Activated naive CD8-positive, alpha-beta T cell (primary cell): Measurements from ENCODE around the gene PRTG.
"Not testable (repeated sequence)": the region's sequence is repeated elsewhere in the genome, so short reads cannot be mapped to it uniquely, and the experiment has no call there.

ENCODE experiments used
- H3K27ac Mint-ChIP-seq: one replicate; pipeline ENCODE4 v1.8.0; 2021; ENCODE audit warnings: mixed read lengths
- H3K27me3 Mint-ChIP-seq: one replicate; pipeline ENCODE4 v1.8.0; 2021; ENCODE audit warnings: mixed read lengths
- H3K36me3 Mint-ChIP-seq: one replicate; pipeline ENCODE4 v1.8.0; 2021; ENCODE audit warnings: mixed read lengths
- H3K4me1 Mint-ChIP-seq: one replicate; pipeline ENCODE4 v1.8.0; 2021; ENCODE audit warnings: low read depth, mixed read lengths
- H3K4me3 Mint-ChIP-seq: one replicate; pipeline ENCODE4 v1.8.0; 2021; ENCODE audit warnings: mild to moderate bottlenecking, mixed read lengths
- H3K9me3 Mint-ChIP-seq: one replicate; pipeline ENCODE4 v1.8.0; 2021; ENCODE audit warnings: low read depth, mixed read lengths

The PRTG gene, protein sequence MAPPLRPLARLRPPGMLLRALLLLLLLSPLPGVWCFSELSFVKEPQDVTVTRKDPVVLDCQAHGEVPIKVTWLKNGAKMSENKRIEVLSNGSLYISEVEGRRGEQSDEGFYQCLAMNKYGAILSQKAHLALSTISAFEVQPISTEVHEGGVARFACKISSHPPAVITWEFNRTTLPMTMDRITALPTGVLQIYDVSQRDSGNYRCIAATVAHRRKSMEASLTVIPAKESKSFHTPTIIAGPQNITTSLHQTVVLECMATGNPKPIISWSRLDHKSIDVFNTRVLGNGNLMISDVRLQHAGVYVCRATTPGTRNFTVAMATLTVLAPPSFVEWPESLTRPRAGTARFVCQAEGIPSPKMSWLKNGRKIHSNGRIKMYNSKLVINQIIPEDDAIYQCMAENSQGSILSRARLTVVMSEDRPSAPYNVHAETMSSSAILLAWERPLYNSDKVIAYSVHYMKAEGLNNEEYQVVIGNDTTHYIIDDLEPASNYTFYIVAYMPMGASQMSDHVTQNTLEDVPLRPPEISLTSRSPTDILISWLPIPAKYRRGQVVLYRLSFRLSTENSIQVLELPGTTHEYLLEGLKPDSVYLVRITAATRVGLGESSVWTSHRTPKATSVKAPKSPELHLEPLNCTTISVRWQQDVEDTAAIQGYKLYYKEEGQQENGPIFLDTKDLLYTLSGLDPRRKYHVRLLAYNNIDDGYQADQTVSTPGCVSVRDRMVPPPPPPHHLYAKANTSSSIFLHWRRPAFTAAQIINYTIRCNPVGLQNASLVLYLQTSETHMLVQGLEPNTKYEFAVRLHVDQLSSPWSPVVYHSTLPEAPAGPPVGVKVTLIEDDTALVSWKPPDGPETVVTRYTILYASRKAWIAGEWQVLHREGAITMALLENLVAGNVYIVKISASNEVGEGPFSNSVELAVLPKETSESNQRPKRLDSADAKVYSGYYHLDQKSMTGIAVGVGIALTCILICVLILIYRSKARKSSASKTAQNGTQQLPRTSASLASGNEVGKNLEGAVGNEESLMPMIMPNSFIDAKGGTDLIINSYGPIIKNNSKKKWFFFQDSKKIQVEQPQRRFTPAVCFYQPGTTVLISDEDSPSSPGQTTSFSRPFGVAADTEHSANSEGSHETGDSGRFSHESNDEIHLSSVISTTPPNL

DNA sequence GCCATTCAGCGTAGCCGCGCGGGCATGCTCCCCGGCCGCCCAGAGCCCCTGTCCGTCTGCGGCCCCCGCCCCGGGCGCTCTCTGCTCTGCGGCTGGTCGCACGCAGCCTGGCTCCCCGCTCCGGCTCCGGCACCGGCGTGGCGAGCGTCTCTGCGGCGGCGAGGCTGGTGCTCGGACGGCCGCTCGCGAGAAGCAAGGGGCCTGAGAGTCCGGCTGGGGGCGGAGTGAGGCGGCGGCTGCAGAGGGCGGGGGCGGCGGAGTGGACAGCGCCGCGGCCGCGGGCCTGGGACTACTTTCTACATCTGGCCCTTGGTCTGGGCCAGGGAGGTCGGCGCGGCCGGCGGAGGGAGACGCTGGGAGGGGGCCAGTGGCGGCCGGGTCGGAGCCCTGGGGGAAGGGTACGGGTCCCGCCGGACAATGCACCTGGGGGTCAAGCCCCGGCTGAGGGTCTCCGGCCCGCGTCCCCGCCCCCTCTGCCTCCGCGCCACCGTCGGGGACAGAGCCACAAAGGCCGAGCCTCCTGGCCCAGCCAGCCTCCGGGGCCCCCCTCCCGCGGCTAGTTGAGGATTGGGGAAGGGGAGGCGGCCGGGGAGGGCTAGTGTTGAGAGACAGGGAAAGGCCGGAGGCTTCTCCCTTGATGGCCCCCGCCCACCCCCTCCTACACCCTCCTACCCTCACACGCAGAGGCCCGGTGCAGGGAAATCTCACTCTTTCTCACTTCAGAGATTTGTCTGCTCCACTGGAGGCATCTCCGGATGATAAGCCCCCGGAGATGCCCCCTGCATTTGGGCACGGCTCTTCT is at the start of gene PRTG:
TSS of gene PRTG (minus strand) at position 226 of the 802 bp plus-strand sequence. CDS start at position 5, 221 bp downstream.
- no peaks in the 10 kb centered on the region for H3K9me3 Mint-ChIP-seq
- H3K4me3 Mint-ChIP-seq = peak within 1 kb of the TSS; percentile 74
- H3K27ac Mint-ChIP-seq = no peak within 1 kb of the TSS
- peaks cover 4% of the 10 kb centered on the region for H3K4me1 Mint-ChIP-seq
- no peaks in the 10 kb centered on the region for H3K36me3 Mint-ChIP-seq
- peaks cover 25% of the 10 kb centered on the region for H3K27me3 Mint-ChIP-seq

DNA sequence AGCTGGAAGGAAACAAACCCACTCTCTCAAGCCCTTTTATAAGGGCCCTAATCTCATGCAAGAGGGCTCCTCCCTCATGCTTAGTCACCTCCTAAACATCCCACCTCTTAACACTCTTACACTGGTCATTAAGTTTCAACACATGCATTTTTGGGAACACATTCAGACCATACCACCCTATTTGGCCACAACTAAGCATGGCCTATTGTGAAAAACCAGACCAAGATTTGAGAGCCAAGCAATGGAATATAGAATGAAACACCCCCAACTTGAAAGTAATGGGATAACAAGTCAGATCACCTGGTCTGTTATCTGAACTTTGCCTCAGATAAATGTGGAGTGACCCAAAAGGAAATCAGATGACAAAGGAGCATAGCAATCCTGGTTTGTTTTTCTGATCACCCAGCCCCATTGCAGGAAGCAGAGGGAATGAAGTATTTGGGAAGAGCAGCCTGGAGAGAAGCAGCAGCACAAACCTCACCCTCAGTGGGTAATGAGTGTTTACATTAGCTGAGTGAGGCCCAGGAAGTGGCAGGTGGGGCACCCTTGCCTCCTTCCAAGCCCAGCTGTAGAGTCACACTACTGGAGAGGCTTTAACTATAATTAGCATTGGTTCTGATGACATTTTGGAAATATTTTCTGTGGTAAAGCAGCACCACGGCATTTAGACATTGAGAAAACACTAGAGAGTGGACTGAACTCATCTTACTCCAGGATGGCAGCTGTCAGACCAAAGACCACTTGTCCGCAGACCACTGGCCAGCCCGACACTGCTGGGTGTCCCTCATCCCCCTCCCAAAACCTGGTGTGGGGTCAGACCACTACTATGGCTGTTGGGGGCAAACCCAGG is 48.8 kb upstream of the PRTG start:
- H3K27me3 Mint-ChIP-seq = peaks cover 8% of the 10 kb centered on the region
- H3K36me3 Mint-ChIP-seq = no peaks in the 10 kb centered on the region
- no peak overlapping the region for H3K4me3 Mint-ChIP-seq
- H3K4me1 Mint-ChIP-seq = no peaks in the 10 kb centered on the region
- H3K9me3 Mint-ChIP-seq = no peaks in the 10 kb centered on the region
- H3K27ac Mint-ChIP-seq = no peak overlapping the region

DNA sequence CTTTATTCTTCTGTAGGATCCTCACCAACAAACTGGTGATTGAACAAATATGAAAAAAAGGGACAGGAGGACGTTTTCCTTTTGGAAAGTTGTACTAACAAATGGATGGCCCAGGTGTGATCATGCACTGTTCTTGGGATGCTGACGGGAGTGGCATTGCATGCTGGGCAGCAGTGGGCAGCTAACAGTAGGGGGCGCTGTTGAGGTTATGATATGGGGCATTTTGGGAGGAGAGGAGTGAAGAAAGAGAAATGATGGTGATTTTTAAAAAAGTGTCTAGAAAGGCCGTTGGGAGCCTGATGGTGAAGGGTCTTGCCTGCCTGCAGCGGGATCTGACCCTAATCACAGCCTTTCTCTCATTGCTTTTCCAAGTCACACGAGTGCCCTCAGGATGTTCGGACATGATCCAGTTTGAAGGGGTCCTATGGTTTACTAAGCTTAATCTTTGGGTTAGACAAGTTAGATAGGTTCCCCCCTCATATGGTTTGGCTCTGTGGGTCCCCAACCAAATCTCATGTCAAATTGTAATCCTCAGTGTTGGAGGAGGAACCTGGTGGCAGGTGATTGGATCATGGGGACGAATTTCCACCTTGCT is 46.2 kb upstream of the PRTG start:
- H3K27ac Mint-ChIP-seq = no peak overlapping the region
- no peaks in the 10 kb centered on the region for H3K27me3 Mint-ChIP-seq
- no peak overlapping the region for H3K4me3 Mint-ChIP-seq
- H3K9me3 Mint-ChIP-seq = no peaks in the 10 kb centered on the region
- H3K4me1 Mint-ChIP-seq = no peaks in the 10 kb centered on the region
- H3K36me3 Mint-ChIP-seq = no peaks in the 10 kb centered on the region

DNA sequence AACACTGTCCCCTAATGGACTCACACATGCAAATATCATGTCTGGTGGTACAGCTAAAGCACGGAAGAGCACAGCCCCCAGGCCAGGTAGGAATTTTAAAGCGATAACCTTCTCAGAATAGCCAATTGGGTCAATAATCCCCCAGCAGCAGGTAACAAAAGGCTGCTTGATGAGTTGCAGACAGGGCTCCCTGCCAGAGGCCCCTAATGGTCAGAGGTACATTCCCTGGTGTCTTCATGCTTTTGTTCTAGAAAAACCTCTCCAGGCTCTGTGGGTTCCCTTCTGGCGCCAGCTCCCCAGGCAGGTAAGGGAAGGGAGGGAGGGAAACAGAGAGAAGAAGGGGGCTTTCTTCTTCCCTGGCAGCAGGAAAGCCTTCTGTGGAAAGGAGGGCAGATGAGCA is 43.4 kb upstream of the PRTG start:
- Mint-ChIP-seq H3K27ac (no peak overlapping the region), H3K4me3 (no peak overlapping the region), H3K27me3 (no peaks in the 10 kb centered on the region), H3K4me1 (no peaks in the 10 kb centered on the region), H3K9me3 (no peaks in the 10 kb centered on the region), H3K36me3 (no peaks in the 10 kb centered on the region)

DNA sequence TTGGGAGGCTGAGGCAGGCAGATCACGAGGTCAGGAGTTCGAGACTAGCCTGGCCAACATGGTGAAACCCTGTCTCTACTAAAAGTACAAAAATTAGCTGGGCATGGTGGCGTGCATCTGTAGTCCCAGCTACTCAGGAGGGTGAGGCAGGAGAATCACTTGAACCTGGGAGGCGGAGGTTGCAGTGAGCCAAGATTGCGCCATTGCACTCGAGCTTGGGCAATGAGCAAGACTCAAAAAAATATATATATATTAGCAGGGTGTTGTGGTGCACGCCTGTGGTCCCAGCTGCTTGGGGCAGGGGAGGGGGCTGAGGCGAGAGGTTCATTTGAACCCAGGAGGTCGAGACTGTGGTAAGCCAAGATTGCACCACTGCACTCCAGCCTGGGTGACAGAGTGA is 42.6 kb upstream of the PRTG start:
- not testable (repeated sequence) for H3K4me3 Mint-ChIP-seq, H3K4me1 Mint-ChIP-seq, H3K27me3 Mint-ChIP-seq, H3K36me3 Mint-ChIP-seq, H3K9me3 Mint-ChIP-seq, H3K27ac Mint-ChIP-seq

DNA sequence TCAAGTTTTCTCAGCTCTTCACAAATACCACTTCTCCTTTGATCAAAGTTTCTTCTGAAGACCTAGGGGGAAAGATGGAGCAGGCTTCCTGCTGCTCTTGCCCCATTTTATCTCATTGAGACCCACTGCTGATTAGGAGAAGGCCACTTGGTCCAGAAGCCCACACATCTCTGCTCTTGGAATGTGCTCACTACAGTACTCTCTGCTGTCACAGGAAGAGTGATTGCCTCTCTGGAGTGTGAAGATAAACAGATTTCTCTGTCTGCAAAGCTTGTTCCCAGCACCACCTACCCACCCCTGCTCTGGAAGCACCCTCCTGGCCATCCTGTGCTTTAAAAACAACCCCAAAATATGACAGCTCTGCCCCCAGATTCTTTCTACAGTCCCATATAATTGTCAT is 41.3 kb upstream of the PRTG start:
- no peaks in the 10 kb centered on the region for H3K36me3 Mint-ChIP-seq
- H3K4me3 Mint-ChIP-seq = no peak overlapping the region
- no peaks in the 10 kb centered on the region for H3K9me3 Mint-ChIP-seq
- H3K27ac Mint-ChIP-seq = no peak overlapping the region
- H3K27me3 Mint-ChIP-seq = peaks cover 4% of the 10 kb centered on the region
- H3K4me1 Mint-ChIP-seq = no peaks in the 10 kb centered on the region

DNA sequence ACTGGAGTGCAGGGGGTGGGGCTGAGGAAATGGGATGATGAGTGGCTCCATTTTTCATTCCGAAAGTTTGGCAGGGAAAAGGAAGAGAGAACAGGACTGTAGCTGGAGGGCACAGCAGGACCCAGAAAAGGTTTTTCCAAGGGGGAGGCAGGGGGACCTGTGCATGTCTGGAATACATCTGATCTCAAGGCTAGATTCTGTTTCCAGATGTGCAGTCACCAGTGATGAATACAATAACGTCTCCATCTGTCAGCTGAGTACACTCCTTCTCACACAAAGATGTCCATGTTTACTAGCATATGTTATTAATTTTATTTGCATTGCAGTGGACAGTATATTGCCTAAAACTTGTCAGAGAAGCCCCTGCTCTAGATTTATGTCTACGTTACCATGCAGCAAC is 39.9 kb upstream of the PRTG start:
- H3K4me1 Mint-ChIP-seq = no peaks in the 10 kb centered on the region
- H3K27ac Mint-ChIP-seq = no peak overlapping the region
- H3K36me3 Mint-ChIP-seq = no peaks in the 10 kb centered on the region
- H3K27me3 Mint-ChIP-seq = peaks cover 4% of the 10 kb centered on the region
- no peak overlapping the region for H3K4me3 Mint-ChIP-seq
- H3K9me3 Mint-ChIP-seq = no peaks in the 10 kb centered on the region

DNA sequence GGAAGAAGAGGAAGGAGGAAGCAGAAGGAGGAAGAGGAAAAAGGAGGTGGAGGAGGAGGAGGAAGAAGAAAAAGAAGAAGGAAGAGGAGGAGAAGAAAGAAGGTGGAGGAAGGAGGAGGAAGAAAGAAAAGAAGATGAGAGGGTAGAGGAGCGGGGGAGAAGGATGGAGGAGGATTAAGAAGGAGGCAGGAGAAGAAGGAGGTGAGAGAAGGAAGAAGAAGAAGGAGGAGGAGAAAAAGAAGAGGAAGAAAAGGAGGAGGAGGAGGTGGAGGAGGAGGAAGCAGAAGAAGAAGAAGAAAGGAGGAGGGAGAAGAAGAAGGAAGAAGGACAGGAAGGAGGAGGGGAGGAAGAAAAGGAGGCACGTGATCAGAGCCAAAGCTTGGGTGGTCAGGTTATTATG is 37.3 kb upstream of the PRTG start:
- Mint-ChIP-seq H3K4me1 (no peaks in the 10 kb centered on the region), H3K27me3 (peaks cover 8% of the 10 kb centered on the region), H3K27ac (no peak overlapping the region), H3K9me3 (no peaks in the 10 kb centered on the region), H3K4me3 (no peak overlapping the region), H3K36me3 (no peaks in the 10 kb centered on the region)

DNA sequence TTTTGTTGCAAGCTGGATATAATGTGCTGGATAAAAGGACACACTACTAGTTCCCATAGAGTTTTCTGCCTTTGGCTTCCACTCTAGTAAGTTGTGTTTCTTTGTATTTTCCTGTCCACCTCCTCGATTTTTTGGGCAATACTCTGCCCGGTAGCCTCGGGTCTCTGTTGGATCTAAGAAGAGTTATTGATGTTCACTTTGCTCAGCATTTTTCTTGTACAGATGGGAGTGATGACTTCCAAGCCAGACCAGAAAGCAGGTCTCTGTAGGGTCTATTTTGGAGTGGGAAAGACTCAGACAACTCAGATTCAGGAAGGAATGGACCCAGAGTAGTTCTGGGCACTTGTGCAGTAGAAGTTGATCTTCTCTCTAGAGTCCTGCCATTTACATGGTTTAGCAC is 36.0 kb upstream of the PRTG start:
- H3K27ac Mint-ChIP-seq = no peak overlapping the region
- no peaks in the 10 kb centered on the region for H3K4me1 Mint-ChIP-seq
- H3K27me3 Mint-ChIP-seq = peaks cover 8% of the 10 kb centered on the region
- H3K36me3 Mint-ChIP-seq = no peaks in the 10 kb centered on the region
- no peaks in the 10 kb centered on the region for H3K9me3 Mint-ChIP-seq
- H3K4me3 Mint-ChIP-seq = no peak overlapping the region

DNA sequence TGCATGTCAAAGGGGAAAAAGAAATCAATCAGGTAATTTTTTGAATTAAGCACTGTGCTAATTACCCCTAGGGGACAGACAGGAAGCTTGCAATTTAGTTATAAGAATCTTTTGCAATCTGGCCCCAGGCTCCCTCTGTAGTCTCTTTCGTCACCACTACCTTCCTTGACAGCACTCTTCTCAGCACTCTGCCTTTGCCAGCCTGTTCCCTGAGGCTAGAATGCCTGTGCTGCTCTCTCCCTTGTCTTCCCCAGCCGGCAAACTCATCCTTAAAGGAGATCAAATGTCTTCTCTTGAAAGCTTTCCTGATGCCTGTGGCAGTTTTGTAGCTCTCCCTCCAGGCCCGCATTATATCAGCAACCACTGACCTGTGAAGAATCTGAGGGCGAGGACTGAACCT is 32.4 kb upstream of the PRTG start:
- Mint-ChIP-seq H3K27ac (no peak overlapping the region), H3K9me3 (no peaks in the 10 kb centered on the region), H3K27me3 (peaks cover 15% of the 10 kb centered on the region)

DNA sequence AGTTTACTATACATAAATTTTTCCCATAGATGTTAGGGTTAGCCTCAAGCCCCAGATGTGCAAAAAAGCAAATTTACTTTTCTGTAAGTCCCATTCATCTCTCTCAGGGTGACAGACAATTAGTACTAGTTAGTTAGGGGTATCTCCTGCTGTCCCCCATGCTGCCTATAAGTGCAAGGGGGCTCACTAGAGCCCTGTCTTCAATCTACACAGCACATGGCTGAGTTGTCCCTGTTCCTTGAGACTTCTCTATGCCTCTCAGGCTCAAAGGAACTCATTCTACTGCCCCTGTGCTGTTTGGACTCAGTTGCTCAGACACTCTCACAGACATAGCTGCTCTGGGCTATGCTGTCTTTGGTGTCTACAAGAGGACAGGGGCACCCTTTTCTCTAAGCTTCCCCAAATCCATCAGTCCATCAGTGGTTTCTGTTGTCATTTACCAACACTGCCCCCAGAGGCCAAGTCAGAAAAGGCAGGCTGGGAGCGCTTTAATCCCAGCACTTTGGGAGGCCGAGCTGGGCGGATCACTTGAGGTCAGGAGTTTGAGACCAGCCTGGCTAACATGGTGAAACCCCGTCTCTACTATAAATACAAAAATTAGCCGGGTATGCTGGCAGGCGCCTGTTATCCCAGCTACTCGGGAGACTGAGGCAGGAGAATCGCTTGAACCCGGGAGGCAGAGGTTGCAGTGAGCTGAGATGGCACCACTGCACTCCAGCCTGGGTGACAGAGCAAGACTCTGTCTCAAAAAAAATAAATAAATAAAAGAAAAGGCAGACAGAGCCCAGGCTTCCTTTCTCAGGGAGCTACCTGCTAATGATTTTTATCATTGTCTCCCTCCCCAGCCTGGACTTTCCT is 31.4 kb upstream of the PRTG start:
- no peaks in the 10 kb centered on the region for H3K9me3 Mint-ChIP-seq
- H3K36me3 Mint-ChIP-seq = no peaks in the 10 kb centered on the region
- no peak overlapping the region for H3K27ac Mint-ChIP-seq
- no peak overlapping the region for H3K4me3 Mint-ChIP-seq
- H3K4me1 Mint-ChIP-seq = no peaks in the 10 kb centered on the region
- H3K27me3 Mint-ChIP-seq = peaks cover 12% of the 10 kb centered on the region

More for the DNA sequence above, 32.4 kb upstream of the PRTG start:
- H3K4me3 Mint-ChIP-seq = no peak overlapping the region
- no peaks in the 10 kb centered on the region for H3K4me1 Mint-ChIP-seq
- no peaks in the 10 kb centered on the region for H3K36me3 Mint-ChIP-seq

DNA sequence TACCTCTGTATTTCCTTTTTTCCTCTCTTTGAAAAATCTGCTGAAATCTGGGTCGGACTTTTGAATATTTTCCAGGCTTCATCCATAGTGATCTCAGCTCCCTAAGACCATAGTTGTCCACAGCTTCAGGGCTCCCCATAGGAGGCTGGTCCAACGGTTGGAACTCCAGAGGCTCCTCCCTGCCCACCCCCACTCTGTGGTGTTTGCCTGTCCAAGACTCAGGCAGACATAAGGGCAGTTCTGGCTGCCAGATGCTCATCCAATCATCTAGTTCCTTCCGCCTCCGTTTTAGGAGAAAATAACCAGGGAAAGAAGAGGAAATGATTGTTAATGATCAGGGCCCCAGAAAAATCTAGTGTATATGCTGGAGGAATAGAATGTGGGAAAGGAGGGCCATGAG is 27.9 kb upstream of the PRTG start:
- peaks cover 4% of the 10 kb centered on the region for H3K4me1 Mint-ChIP-seq
- H3K36me3 Mint-ChIP-seq = no peaks in the 10 kb centered on the region
- H3K27ac Mint-ChIP-seq = no peak overlapping the region
- H3K4me3 Mint-ChIP-seq = no peak overlapping the region
- H3K27me3 Mint-ChIP-seq = peaks cover 16% of the 10 kb centered on the region
- no peaks in the 10 kb centered on the region for H3K9me3 Mint-ChIP-seq

DNA sequence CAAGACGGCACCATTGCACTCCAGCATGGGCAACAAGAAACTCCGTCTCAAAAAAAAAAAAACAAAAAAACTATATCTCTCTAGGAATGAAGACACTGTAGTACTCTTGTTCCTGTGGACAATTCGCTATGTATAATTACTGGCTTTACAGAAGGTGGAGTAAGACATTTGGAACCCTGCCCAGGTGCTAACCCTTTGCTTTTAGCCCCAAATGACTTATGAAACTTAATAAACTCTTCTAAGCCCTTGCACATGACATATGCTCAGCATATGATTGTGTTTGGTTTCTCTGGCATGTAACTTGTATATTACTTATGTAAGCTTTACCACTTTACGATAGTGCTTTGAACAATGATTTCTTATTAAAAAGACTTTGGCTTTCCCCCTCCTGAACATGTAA is 27.3 kb upstream of the PRTG start:
- H3K36me3 Mint-ChIP-seq = no peaks in the 10 kb centered on the region
- no peaks in the 10 kb centered on the region for H3K9me3 Mint-ChIP-seq
- H3K4me3 Mint-ChIP-seq = no peak overlapping the region
- H3K27me3 Mint-ChIP-seq = peaks cover 14% of the 10 kb centered on the region
- H3K4me1 Mint-ChIP-seq = peaks cover 4% of the 10 kb centered on the region
- no peak overlapping the region for H3K27ac Mint-ChIP-seq
